Retinal pigment epithelial cell (primary cell): ENCODE data around the gene RFTN1.

Experiments used
- DNase-seq: peaks from one replicate; pipeline ENCODE4 v3.0.0-alpha.2; 2010; ENCODE audit warnings: low read depth
- H3K4me3 ChIP-seq: 2 replicates; pipeline ENCODE4 v1.5.1; 2011; ENCODE audit warnings: mild to moderate bottlenecking, low read length, control low read depth, moderate library complexity
- TF ChIP-seq, protein P1 (sequence below): conservative IDR thresholded peaks from 2 replicates; pipeline ENCODE4 v1.5.1; 2011; ENCODE audit warnings: low read depth, low read length, control low read depth, inconsistent platforms

RFTN1 gene

DNA sequence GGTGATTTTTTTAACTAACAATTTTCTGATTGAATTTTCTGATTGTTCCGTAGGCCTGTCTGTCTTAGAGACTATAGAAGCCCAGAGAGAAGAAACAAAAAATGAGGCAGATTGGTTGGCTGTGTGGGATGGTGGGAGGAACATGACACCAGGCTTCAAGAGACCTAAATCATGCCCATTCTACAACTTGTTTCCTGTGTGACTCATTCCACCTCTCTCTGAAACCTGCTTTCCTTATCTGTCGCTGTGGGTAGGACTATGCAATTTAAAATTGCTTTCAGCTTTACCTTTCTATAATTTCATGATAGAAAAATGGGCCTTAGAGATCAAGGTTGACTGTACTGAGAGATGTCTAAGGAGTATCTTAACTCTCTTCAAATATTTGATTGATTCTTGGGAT, 203.9 kb downstream of the RFTN1 start:
- no peak for DNase-seq
- no peak overlapping the region for H3K4me3 ChIP-seq

DNA sequence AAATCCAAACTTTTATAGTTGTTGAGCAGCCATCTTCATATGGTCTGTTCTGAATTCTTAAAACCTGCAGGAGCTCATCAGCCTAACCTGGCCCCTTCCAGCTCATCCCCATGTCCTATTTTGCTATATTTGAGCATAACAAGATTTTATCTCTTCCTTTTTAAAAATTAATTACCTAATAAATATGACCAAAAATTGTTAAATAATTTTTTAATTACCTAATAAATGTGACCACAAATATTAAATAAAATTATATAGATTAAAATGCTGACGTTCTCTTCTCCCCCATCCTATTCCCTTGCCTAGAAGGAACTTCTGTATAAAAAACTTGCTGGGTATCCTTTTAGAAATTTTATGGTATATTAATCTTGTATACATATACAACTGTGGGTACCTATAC, 204.8 kb downstream of the RFTN1 start:
- DNase-seq, result no peak
- TF ChIP-seq, protein P1, sequence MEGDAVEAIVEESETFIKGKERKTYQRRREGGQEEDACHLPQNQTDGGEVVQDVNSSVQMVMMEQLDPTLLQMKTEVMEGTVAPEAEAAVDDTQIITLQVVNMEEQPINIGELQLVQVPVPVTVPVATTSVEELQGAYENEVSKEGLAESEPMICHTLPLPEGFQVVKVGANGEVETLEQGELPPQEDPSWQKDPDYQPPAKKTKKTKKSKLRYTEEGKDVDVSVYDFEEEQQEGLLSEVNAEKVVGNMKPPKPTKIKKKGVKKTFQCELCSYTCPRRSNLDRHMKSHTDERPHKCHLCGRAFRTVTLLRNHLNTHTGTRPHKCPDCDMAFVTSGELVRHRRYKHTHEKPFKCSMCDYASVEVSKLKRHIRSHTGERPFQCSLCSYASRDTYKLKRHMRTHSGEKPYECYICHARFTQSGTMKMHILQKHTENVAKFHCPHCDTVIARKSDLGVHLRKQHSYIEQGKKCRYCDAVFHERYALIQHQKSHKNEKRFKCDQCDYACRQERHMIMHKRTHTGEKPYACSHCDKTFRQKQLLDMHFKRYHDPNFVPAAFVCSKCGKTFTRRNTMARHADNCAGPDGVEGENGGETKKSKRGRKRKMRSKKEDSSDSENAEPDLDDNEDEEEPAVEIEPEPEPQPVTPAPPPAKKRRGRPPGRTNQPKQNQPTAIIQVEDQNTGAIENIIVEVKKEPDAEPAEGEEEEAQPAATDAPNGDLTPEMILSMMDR, result no peak
- no peak overlapping the region for H3K4me3 ChIP-seq

More for the DNA sequence above, 203.9 kb downstream of the RFTN1 start:
- TF ChIP-seq, protein P1, result no peak

DNA sequence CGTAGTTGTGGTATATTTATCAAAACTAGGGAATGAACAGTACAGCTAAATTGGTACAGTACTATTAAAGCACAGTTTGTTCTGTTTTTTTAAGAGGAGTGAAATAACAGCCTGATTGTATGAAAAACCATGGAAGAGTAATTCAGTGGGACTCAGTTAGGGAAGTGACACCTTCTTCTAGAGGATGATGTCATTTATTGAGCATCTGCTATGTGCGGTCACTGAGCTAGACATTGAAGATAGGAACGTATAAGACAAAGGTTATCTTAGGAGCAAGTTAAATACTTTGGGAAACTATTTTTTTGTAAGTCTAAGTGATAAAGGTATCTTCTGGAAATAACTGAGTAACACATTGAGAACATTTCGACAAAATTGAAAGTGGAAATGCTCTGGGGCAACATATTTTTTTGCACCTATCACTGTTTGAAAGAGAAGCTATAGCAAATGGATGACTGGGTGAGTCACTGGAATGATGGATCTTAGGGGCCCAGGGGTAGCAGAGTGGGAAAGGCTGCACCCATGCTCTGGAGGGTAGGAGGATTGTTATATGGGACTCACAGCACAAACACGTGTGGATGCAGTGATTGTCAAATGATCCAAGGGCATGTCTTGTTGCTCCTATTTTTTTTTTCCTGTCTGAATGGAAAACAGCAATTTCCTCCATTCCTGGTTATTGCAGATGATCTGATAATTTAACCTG, 205.5 kb downstream of the RFTN1 start:
- no peak overlapping the region for H3K4me3 ChIP-seq
- DNase-seq, result no peak
- TF ChIP-seq, protein P1, result no peak

DNA sequence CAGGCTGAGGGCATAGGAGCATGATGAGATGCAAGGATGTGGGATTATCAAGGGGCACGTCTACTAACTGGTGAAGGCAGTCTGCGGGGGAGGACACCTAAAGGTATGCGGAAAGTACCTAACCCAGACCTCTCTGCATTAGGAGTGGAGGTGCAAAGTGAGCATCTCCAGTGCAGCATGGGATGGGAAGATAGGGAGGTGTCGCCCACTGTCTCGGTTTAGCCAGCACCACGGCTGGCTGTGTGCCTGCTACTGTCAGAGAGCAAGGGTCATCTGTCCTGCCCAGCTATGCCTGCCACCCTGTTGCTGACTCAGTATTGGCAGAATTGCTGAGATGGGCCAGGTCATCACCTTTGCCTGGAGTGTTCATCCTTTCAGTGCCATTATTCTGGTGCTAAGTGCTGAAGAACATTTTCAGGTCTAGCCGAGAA, 208.4 kb downstream of the RFTN1 start:
- no peak for DNase-seq

DNA sequence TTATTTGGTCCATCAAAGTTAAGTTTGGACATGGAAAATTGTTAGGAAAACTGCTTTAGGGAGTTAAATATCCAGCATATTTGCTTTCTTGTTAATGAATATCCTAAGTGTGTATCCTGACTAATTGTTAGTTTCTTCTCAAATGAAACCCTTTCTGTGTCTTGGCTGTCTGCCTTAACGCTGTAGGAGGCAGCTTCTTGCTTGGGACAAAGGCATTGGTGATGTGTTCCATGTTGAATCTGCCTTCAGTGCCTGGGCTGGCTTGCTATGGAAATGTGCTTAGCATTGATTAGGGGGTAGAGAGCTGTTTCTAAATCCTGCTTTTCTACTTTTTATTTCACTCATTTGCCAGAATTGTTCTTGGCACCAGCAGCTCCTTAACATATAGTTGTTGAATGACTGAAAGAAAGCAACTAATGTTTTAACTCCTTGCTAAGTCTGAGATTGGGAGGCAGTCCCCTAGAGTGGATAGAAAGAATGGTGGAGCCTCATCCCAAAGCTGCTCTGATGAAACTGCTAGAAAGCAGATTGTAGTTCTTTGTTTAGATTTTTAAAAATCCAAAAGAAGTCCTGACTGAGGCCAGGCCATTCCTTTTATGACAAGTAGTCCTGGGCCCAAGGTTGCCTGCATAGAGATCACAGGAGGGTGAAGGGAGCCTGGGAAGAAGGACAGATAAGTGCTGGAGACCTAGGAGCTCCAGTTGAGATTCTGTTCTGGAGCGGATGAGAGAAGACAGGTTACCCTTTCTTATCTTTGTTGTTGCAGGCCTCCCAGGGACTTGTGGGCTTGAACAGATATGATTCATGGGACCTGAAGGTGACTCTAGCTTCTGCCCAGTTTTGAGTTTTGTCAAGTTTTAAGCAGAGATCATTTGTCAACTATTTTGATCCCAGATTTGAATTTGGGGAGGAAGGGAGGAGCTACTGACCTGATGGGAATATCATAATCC, 209.2 kb downstream of the RFTN1 start:
- no peak for DNase-seq
- H3K4me3 ChIP-seq, result no peak overlapping the region
- TF ChIP-seq, protein P1, result no peak

More for the DNA sequence above, 208.4 kb downstream of the RFTN1 start:
- no peak overlapping the region for H3K4me3 ChIP-seq
- TF ChIP-seq, protein P1, result no peak

DNA sequence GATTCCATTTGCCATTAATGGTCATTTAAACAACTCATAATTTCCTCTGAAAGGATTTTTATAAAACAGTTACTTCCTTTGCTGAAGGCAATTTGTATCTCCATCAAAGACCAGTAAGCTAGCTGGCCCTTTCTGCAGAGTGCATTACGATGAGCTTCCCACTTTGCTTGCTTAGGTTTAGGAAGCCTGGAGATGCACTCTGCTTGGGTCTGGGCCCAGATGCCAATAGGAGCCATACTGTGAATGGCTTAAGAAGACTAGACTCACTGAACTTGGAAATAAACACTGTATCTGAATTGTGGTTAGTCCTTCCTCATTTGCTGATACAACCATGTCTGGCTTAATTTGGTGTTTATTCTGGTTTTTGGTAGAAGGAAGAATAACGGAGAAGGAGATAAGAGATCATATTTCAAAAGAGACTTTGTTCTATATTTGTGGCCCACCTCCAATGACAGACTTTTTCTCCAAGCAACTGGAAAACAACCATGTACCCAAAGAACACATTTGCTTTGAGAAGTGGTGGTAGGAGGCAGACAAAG, 210.4 kb downstream of the RFTN1 start:
- H3K4me3 ChIP-seq, result no peak overlapping the region
- TF ChIP-seq, protein P1, result no peak
- DNase-seq, result no peak
